Astrocyte (in vitro differentiated cells and primary cell): Measurements from ENCODE around the gene LOC128125822.

ENCODE experiments used
- DNase-seq: peaks from one replicate; pipeline ENCODE4 v3.0.0-alpha.2; 2010; ENCODE audit warnings: low read depth
- FAIRE-seq: peaks from 2 replicates; lab custom pipeline; 2011; peaks lifted over from hg19 to GRCh38; lab: Jason Lieb, UNC
- H2AFZ ChIP-seq: 2 replicates; pipeline ENCODE4 v1.6.0; 2012; ENCODE audit warnings: low read depth, low read length, inconsistent platforms
- H3K27ac ChIP-seq: 2 replicates; pipeline ENCODE4 v1.5.1; 2011; ENCODE audit warnings: low read depth, low read length, inconsistent platforms
- H3K27me3 ChIP-seq: 2 replicates; pipeline ENCODE4 v1.6.0; 2011; ENCODE audit warnings: low read length, inconsistent platforms; ENCODE audit not compliant: insufficient read depth
- H3K36me3 ChIP-seq: 2 replicates; pipeline ENCODE4 v1.5.1; 2011; ENCODE audit warnings: low read length, inconsistent platforms; ENCODE audit not compliant: insufficient read depth
- H3K4me1 ChIP-seq: 2 replicates; pipeline ENCODE4 v1.5.1; 2011; ENCODE audit warnings: low read length, inconsistent platforms; ENCODE audit not compliant: insufficient read depth
- H3K4me2 ChIP-seq: 2 replicates; pipeline ENCODE4 v1.6.0; 2012; ENCODE audit warnings: low read length, inconsistent platforms
- H3K4me3 ChIP-seq: 2 replicates; pipeline ENCODE4 v1.5.1; 2011; ENCODE audit warnings: low read depth, mild to moderate bottlenecking, low read length, inconsistent platforms; ENCODE audit not compliant: insufficient read depth
- H3K79me2 ChIP-seq: 2 replicates; pipeline ENCODE4 v1.6.0; 2012; ENCODE audit warnings: mild to moderate bottlenecking, low read length, inconsistent platforms; ENCODE audit not compliant: insufficient read depth
- H3K9ac ChIP-seq: 2 replicates; pipeline ENCODE4 v1.6.0; 2012; ENCODE audit warnings: mild to moderate bottlenecking, low read length, inconsistent platforms
- H3K9me3 ChIP-seq: 2 replicates; pipeline ENCODE4 v1.5.1; 2012; ENCODE audit warnings: low read depth, mild to moderate bottlenecking, low read length, inconsistent platforms; ENCODE audit not compliant: insufficient read depth
- H4K20me1 ChIP-seq: 2 replicates; pipeline ENCODE4 v1.6.0; 2012; ENCODE audit warnings: low read length, inconsistent platforms; ENCODE audit not compliant: insufficient read depth
- H3K27ac Mint-ChIP-seq: one replicate; pipeline ENCODE4 v1.8.0; 2021; ENCODE audit warnings: mild to moderate bottlenecking, mixed read lengths; ENCODE audit not compliant: unreplicated experiment
- H3K27me3 Mint-ChIP-seq: one replicate; pipeline ENCODE4 v1.8.0; 2021; ENCODE audit warnings: low read depth, mixed read lengths; ENCODE audit not compliant: unreplicated experiment
- H3K36me3 Mint-ChIP-seq: one replicate; pipeline ENCODE4 v1.8.0; 2021; ENCODE audit warnings: low read depth, mixed read lengths; ENCODE audit not compliant: unreplicated experiment
- H3K4me1 Mint-ChIP-seq: one replicate; pipeline ENCODE4 v1.8.0; 2021; ENCODE audit warnings: low read depth, mixed read lengths; ENCODE audit not compliant: unreplicated experiment
- H3K4me3 Mint-ChIP-seq: one replicate; pipeline ENCODE4 v1.8.0; 2021; ENCODE audit warnings: mild to moderate bottlenecking, moderate library complexity, mixed read lengths; ENCODE audit not compliant: unreplicated experiment
- H3K9me3 Mint-ChIP-seq: one replicate; pipeline ENCODE4 v1.8.0; 2021; ENCODE audit warnings: mild to moderate bottlenecking, mixed read lengths; ENCODE audit not compliant: unreplicated experiment
- CTCF ChIP-seq: IDR thresholded peaks from 2 replicates; pipeline ENCODE4 v1.5.1; 2011; ENCODE audit warnings: low read depth, mild to moderate bottlenecking, inconsistent platforms, low read length, moderate library complexity; ENCODE audit not compliant: insufficient read depth
- EZH2 ChIP-seq: IDR thresholded peaks from 2 replicates; pipeline ENCODE4 v1.6.1; 2012; ENCODE audit warnings: mild to moderate bottlenecking, low read length, inconsistent platforms; ENCODE audit not compliant: insufficient read depth

LOC128125822 gene

DNA sequence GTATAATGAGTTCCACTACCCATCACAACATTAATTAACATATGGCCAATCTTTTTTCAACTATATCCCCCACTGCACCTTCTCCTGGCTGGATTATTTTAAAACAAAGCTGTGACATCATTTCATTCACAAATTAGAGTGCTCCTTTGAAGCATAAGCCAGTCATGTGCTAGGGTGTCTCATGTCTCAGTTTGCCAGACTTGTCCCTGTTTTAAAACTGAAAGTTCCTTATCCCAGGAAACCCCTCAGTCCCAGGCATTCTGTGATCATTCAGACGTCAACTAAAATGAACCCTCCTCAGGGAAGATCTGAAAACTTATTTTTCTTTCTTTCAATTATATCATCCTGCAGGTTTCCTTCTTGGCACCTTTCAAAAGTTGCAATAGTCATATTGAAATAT, 29.3 kb upstream of the LOC128125822 start:
- Histone ChIP-seq H3K4me1 (no peaks in the 10 kb centered on the region), H3K4me3 (no peak overlapping the region), H3K79me2 (no peaks in the 10 kb centered on the region), H4K20me1 (no peaks in the 10 kb centered on the region), H3K9ac (no peak overlapping the region), H3K27me3 (peaks cover 2% of the 10 kb centered on the region), H3K9me3 (no peaks in the 10 kb centered on the region), H3K36me3 (no peaks in the 10 kb centered on the region), H3K27ac (no peak overlapping the region), H3K4me2 (no peak overlapping the region), H2AFZ (no peak overlapping the region)
- H3K27me3 Mint-ChIP-seq, result no peaks in the 10 kb centered on the region
- FAIRE-seq, result no peak
- H3K4me3 Mint-ChIP-seq, result no peak overlapping the region
- DNase-seq, result no peak
- H3K36me3 Mint-ChIP-seq, result no peaks in the 10 kb centered on the region
- no peak overlapping the region for H3K27ac Mint-ChIP-seq
- peaks cover 8% of the 10 kb centered on the region for H3K4me1 Mint-ChIP-seq
- no peaks in the 10 kb centered on the region for H3K9me3 Mint-ChIP-seq
- TF ChIP-seq CTCF (no peak), EZH2 (no peak)

DNA sequence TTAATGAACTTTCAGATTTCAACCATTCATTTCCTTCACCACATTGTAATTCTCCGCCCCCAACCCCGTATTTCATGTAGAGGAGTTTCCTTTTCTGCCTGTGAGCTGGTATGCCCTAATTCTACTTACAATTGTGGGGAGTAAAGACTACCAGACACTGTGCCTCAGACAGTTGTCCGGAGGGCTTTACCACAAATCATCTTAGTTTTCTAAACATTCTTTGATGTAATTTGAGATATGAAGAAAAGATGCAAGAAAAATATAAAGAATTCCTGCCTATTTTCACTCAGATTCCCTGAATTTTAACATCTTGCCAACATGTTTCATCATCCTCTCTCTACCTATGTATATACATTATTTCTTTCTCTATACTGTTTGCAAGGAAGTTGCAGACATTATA, 28.3 kb upstream of the LOC128125822 start:
- Histone ChIP-seq H3K36me3 (no peaks in the 10 kb centered on the region), H2AFZ (no peak overlapping the region), H3K9ac (no peak overlapping the region), H3K27me3 (peaks cover 2% of the 10 kb centered on the region), H3K4me2 (no peak overlapping the region), H3K27ac (no peak overlapping the region), H4K20me1 (no peaks in the 10 kb centered on the region), H3K4me3 (no peak overlapping the region), H3K4me1 (no peaks in the 10 kb centered on the region), H3K79me2 (no peaks in the 10 kb centered on the region), H3K9me3 (no peaks in the 10 kb centered on the region)
- H3K27ac Mint-ChIP-seq, result peak overlapping the region; percentile 86
- no peaks in the 10 kb centered on the region for H3K27me3 Mint-ChIP-seq
- no peak overlapping the region for H3K4me3 Mint-ChIP-seq
- no peak for TF ChIP-seq EZH2
- no peak for TF ChIP-seq CTCF
- no peaks in the 10 kb centered on the region for H3K9me3 Mint-ChIP-seq
- no peak for FAIRE-seq
- peaks cover 8% of the 10 kb centered on the region for H3K4me1 Mint-ChIP-seq
- H3K36me3 Mint-ChIP-seq, result no peaks in the 10 kb centered on the region
- DNase-seq, result no peak

DNA sequence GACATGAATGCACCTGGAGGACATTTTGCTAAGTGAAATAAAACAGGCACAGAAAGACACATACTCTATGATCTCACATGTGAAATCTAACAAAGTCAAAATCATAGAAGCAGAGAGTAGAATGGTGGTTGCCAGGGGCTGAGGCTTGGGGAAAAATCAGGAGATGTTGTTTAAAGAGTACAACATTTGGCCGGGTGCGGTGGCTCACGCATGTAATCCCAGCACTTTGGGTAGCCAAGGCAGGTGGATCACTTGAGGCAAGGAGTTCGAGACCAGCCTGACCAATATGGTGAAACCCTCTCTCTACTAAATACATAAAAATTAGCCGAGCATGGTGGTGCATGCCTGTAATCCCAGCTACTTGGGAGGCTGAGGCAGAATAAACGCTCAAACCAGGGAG, 26.0 kb upstream of the LOC128125822 start:
- no peaks in the 10 kb centered on the region for H3K9me3 ChIP-seq
- Mint-ChIP-seq H3K27me3 (no peaks in the 10 kb centered on the region), H3K27ac (no peak overlapping the region), H3K36me3 (no peaks in the 10 kb centered on the region), H3K9me3 (no peaks in the 10 kb centered on the region), H3K4me3 (no peak overlapping the region), H3K4me1 (peaks cover 8% of the 10 kb centered on the region)
- H3K27ac ChIP-seq, result no peak overlapping the region
- H3K27me3 ChIP-seq, result peaks cover 2% of the 10 kb centered on the region
- DNase-seq (no peak), FAIRE-seq (no peak)
- no peak overlapping the region for H3K4me2 ChIP-seq
- H3K4me3 ChIP-seq, result no peak overlapping the region
- H3K4me1 ChIP-seq, result no peaks in the 10 kb centered on the region
- no peak overlapping the region for H2AFZ ChIP-seq
- H3K36me3 ChIP-seq, result no peaks in the 10 kb centered on the region
- no peaks in the 10 kb centered on the region for H3K79me2 ChIP-seq
- no peak overlapping the region for H3K9ac ChIP-seq
- no peak for TF ChIP-seq EZH2
- TF ChIP-seq CTCF, result no peak
- H4K20me1 ChIP-seq, result no peaks in the 10 kb centered on the region
